IPS-20b (cell line): Measurements from ENCODE around the gene THSD4.

ENCODE experiments used
- H3K27ac ChIP-seq: one replicate; pipeline ENCODE4 v1.5.1; 2013; ENCODE audit warnings: low read length
- H3K27me3 ChIP-seq: 2 replicates; pipeline ENCODE4 v1.6.1; 2013; ENCODE audit warnings: mild to moderate bottlenecking, low read length, inconsistent platforms; ENCODE audit not compliant: insufficient read depth
- H3K36me3 ChIP-seq: 2 replicates; pipeline ENCODE4 v1.6.1; 2013; ENCODE audit warnings: low read depth, mild to moderate bottlenecking, inconsistent platforms, low read length, moderate library complexity; ENCODE audit not compliant: insufficient read depth
- H3K4me1 ChIP-seq: 2 replicates; pipeline ENCODE4 v1.6.1; 2013; ENCODE audit warnings: mild to moderate bottlenecking, control low read depth, inconsistent platforms, low read length, moderate library complexity; ENCODE audit not compliant: insufficient read depth
- H3K4me3 ChIP-seq: 2 replicates; pipeline ENCODE4 v1.5.1; 2013; ENCODE audit warnings: mild to moderate bottlenecking, low read length, inconsistent platforms
- H3K9ac ChIP-seq: 2 replicates; pipeline ENCODE4 v1.6.1; 2013; ENCODE audit warnings: low read depth, mild to moderate bottlenecking, inconsistent platforms, low read length, moderate library complexity
- H3K9me3 ChIP-seq: 2 replicates; pipeline ENCODE4 v1.6.1; 2013; ENCODE audit warnings: mild to moderate bottlenecking, low read depth, low read length, inconsistent platforms; ENCODE audit not compliant: insufficient read depth

THSD4 gene

DNA sequence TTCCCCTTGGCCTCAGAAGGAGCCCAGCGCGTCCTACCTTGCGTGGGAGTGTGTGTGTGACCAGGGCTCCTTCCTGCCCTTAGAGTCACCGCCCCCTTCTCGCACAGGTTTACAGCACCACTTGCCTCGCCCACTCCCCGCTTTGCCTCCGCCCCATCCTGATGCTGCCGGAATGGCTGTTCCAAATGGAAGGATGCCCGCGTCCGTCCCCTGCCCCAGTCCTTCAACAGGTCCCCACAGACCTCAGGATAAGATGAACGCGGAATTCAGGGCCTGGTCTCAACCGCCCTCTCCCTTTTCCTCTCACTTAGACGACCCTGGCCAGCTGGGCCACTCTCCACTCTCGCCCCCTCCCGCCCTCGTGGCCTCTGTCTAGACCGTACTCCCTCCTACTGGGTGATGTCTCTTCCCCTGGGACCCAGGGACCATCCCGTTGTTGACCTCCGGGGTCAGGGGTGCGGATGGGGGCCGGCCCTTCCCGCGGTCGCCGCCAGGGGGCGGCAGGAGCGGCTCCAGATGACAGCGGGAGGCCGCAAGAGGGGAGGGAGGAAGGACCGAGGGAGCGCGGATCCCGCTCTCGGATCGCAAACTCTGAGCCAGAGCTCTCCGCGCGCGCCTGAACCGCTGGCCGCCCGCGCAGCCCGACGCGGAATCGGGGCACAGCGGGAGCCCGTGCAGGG, at the start of gene THSD4:
THSD4 (plus strand) TSS at position 585 of the 680 bp plus-strand sequence.
- H3K36me3 ChIP-seq: no peaks in the 10 kb centered on the region
- H3K9me3 ChIP-seq: no peaks in the 10 kb centered on the region
- peaks cover 6% of the 10 kb centered on the region; the same call in 1 of the 2 replicates for H3K4me1 ChIP-seq
- H3K27ac ChIP-seq: no peak within 1 kb of the TSS
- peak within 1 kb of the TSS; percentile 69; the same call in 1 of the 2 replicates for H3K9ac ChIP-seq
- H3K27me3 ChIP-seq: peaks cover 31% of the 10 kb centered on the region
- peak within 1 kb of the TSS; percentile 83 for H3K4me3 ChIP-seq

GRCh38 chr15:71066983-71067382, 48.3 kb upstream of the THSD4 start:
- H3K4me1 ChIP-seq: no peaks in the 10 kb centered on the region
- H3K27me3 ChIP-seq: no peaks in the 10 kb centered on the region
- no peak overlapping the region for H3K9ac ChIP-seq
- no peaks in the 10 kb centered on the region for H3K36me3 ChIP-seq
- no peaks in the 10 kb centered on the region for H3K9me3 ChIP-seq
- H3K27ac ChIP-seq: no peak overlapping the region
- H3K4me3 ChIP-seq: no peak overlapping the region

- Histone ChIP-seq H3K9me3 (no peaks in the 10 kb centered on the region), H3K36me3 (no peaks in the 10 kb centered on the region), H3K4me3 (no peak overlapping the region), H3K27me3 (no peaks in the 10 kb centered on the region), H3K27ac (no peak overlapping the region), H3K9ac (no peak overlapping the region), H3K4me1 (no peaks in the 10 kb centered on the region)
Observed at GRCh38 chr15:71069693-71070092, 45.6 kb upstream of the THSD4 start.

GRCh38 chr15:71071529-71071928, 43.7 kb upstream of the THSD4 start:
- Histone ChIP-seq H3K36me3 (no peaks in the 10 kb centered on the region), H3K27ac (no peak overlapping the region), H3K27me3 (no peaks in the 10 kb centered on the region), H3K9ac (no peak overlapping the region), H3K4me1 (no peaks in the 10 kb centered on the region), H3K4me3 (no peak overlapping the region), H3K9me3 (no peaks in the 10 kb centered on the region)

DNA sequence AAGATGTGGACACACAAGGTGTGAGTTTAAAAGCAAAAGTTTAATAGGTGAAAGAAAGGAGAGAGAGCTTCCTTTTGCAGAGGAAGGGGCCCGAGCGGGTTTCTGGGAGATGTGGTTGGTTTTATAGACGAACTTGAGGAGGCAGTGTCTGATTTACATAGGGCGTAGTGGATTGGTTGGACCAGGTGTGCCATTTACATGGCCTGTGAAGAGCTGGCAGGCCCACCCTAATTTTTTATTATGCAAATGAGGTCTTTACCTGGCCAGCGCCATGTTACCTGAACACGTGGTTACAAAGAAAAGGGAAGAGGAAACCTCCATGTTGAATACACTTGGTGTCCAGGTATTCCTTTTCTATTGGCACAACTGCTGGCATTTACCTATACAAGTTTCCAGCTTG, 42.8 kb upstream of the THSD4 start:
- H3K9ac ChIP-seq: no peak overlapping the region
- H3K27ac ChIP-seq: no peak overlapping the region
- H3K27me3 ChIP-seq: no peaks in the 10 kb centered on the region
- no peaks in the 10 kb centered on the region for H3K4me1 ChIP-seq
- no peak overlapping the region for H3K4me3 ChIP-seq
- H3K9me3 ChIP-seq: no peaks in the 10 kb centered on the region
- H3K36me3 ChIP-seq: no peaks in the 10 kb centered on the region

GRCh38 chr15:71078506-71079207, 36.6 kb upstream of the THSD4 start:
- no peak overlapping the region for H3K9ac ChIP-seq
- no peak overlapping the region for H3K4me3 ChIP-seq
- no peak overlapping the region for H3K27ac ChIP-seq
- no peaks in the 10 kb centered on the region for H3K36me3 ChIP-seq
- H3K9me3 ChIP-seq: no peaks in the 10 kb centered on the region
- H3K27me3 ChIP-seq: peaks cover 17% of the 10 kb centered on the region
- H3K4me1 ChIP-seq: no peaks in the 10 kb centered on the region

GRCh38 chr15:71079208-71080044, 35.8 kb upstream of the THSD4 start:
- no peaks in the 10 kb centered on the region for H3K36me3 ChIP-seq
- no peaks in the 10 kb centered on the region for H3K4me1 ChIP-seq
- H3K9me3 ChIP-seq: no peaks in the 10 kb centered on the region
- H3K27me3 ChIP-seq: peaks cover 25% of the 10 kb centered on the region
- H3K4me3 ChIP-seq: no peak overlapping the region
- no peak overlapping the region for H3K9ac ChIP-seq
- H3K27ac ChIP-seq: no peak overlapping the region

DNA sequence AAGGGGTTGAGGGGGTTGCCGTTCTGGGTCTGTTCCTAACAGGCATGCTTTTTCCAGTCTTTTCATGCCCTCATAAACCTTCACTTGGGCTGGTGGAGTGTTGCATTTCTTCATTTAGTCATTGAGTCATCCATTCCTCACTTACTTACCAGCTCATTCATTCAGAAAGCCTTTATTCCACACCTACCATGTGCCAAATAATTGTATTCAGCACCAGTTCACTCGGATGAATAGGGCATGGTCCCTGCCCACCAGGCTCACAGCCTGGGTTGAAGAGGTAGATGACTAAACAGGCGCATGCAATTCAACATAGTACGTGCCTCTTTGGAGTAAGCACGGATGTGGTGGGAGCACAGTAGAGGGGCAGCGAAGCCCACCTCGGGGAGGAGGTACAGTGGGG, 35.1 kb upstream of the THSD4 start:
- no peak overlapping the region for H3K27ac ChIP-seq
- H3K9me3 ChIP-seq: no peaks in the 10 kb centered on the region
- peaks cover 6% of the 10 kb centered on the region; the same call in 1 of the 2 replicates for H3K4me1 ChIP-seq
- H3K27me3 ChIP-seq: peaks cover 32% of the 10 kb centered on the region
- H3K9ac ChIP-seq: no peak overlapping the region
- H3K4me3 ChIP-seq: no peak overlapping the region
- H3K36me3 ChIP-seq: no peaks in the 10 kb centered on the region

- Histone ChIP-seq H3K27me3 (peaks cover 36% of the 10 kb centered on the region), H3K4me3 (no peak overlapping the region), H3K36me3 (no peaks in the 10 kb centered on the region), H3K27ac (no peak overlapping the region), H3K4me1 (peaks cover 11% of the 10 kb centered on the region), H3K9ac (no peak overlapping the region), H3K9me3 (no peaks in the 10 kb centered on the region)
Observed at GRCh38 chr15:71080705-71081104, 34.6 kb upstream of the THSD4 start.

DNA sequence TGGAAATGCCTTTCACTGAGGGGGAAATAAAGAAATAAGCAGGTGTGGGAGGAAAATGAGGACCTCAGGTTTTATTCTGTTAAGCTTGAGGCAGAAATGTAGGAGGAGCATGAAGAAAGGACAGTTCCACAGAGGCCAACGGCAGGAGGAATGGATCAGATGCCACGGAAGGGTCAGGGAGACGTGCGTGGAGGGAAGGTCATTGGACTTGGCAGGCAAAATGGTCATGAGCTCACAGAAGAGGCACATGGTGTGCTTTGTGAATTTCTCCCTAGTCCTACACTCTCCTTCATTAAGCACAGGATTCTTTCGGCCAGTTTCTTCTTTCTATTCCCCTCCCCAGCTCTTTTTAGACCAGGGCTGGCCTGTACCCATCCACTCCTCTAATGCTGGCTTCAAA, 32.5 kb upstream of the THSD4 start:
- Histone ChIP-seq H3K9ac (no peak overlapping the region), H3K27me3 (peaks cover 55% of the 10 kb centered on the region)

GRCh38 chr15:71083349-71083748, 31.9 kb upstream of the THSD4 start:
- no peak overlapping the region for H3K27ac ChIP-seq
- no peaks in the 10 kb centered on the region for H3K9me3 ChIP-seq
- no peak overlapping the region for H3K9ac ChIP-seq
- H3K27me3 ChIP-seq: peaks cover 59% of the 10 kb centered on the region
- H3K4me1 ChIP-seq: peaks cover 18% of the 10 kb centered on the region
- no peaks in the 10 kb centered on the region for H3K36me3 ChIP-seq
- H3K4me3 ChIP-seq: no peak overlapping the region

More for the DNA sequence above, 32.5 kb upstream of the THSD4 start:
- H3K4me3 ChIP-seq: no peak overlapping the region
- H3K9me3 ChIP-seq: no peaks in the 10 kb centered on the region
- H3K4me1 ChIP-seq: peaks cover 18% of the 10 kb centered on the region
- H3K36me3 ChIP-seq: no peaks in the 10 kb centered on the region
- H3K27ac ChIP-seq: no peak overlapping the region
